HG03159 (cell line): ENCODE measurements around the gene HEY2.
"Not testable (repeated sequence)": the region's sequence is repeated elsewhere in the genome, so short reads cannot be mapped to it uniquely, and the experiment has no call there.

Experiments used
- ATAC-seq: cut with Tn5 transposase; IDR thresholded peaks from one replicate; pipeline ENCODE4 v1.9.1; 2021; ENCODE audit warnings: mild to moderate bottlenecking, moderate library complexity; ENCODE audit not compliant: unreplicated experiment

Gene HEY2

GRCh38 chr6:125793863-125794262 lies 44.4 kb downstream of the HEY2 start:
- ATAC-seq = no peak

GRCh38 chr6:125794342-125795137 lies 45.1 kb downstream of the HEY2 start:
- ATAC-seq = no peak

DNA sequence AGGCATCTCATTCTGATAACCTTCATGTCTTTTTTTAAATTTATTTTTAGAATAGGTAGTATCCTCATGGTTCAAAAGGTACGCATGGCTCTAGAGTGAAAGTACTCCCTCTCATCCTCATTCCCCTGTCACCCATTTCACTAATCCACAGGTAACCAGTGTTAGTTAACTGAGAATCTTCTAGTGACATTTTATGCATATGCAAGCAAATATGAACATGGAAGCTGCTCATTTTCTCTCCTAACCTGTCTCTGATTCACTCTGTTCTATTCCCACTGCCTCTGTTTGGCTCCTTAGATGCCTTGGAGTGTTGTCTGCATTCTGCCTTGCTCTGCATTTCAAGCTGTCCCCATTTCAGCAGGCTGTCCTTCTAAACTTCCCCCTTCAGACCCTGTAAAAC lies 45.9 kb downstream of the HEY2 start:
- ATAC-seq = no peak

DNA sequence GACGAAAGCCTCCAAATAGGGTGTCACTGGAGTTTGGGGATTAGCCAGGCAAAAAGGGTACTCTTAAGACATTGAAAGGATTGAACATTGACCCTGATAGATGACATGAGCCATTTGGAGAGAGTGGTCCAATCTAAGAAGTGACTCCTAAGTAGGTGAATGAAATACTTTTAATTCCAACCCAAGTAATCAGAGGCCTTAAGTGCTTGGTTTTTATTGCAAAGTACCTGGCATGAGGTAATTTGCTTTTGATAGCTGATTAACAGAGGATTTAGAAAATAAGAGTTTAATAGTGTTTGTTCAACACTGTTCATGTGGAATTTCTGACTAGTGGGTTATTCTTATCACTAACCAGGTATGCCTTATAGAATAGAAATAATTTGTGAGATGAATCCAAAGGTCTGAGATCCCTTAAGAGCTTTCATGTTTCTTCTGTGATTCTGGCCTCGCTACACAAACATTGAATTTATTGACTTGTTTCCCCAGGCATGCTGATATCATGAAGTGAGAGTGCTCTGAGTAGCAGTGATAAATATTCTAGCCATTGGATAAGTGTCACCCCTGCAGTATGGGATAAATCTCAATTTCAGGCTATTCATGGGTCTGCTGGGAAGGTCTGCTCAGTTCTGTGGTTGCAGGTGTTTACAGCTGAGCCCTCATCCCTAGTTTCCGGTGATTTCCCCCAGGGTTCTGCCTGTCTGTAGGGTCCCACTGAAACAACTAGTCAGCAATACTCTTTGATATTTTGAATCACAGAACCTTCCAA lies 47.9 kb downstream of the HEY2 start:
- no peak for ATAC-seq

- no peak for ATAC-seq
Observed at GRCh38 chr6:125797886-125798444, 48.5 kb downstream of the HEY2 start.

DNA sequence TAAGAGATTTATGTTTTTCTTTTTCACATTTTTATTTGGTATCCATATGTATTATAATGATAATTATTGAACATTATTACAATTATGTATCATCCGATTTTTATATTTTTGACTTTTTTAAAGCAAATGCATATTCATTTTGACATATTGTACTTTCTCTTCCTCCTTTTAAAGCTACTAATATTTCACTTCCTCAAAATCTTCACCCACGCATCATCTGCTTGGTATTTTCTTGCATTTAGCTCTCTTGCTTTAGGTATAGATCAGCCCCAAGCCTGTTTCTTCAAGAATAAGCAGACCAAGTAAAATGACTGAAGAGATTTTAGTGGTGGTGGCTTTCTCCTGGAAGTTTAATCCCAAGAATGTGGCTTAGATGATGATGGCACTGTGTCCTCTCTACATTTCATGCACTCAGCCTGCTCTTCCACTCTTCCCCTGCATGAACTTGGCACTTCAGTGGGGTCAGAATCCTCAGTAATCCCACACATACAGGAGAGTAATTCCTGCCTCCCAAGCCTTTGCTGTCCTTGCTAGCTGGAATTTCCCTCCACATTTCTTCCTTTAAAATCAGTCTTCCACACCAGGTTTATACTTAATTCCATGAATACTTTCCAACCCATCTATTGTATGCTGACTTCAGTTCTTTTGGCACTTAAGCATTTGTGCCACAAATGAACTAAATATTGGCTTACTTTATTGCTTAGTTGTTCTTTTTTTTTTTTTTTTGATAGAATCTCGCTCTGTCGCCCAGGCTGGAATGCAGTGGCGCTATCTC lies 49.5 kb downstream of the HEY2 start:
- ATAC-seq = peak; percentile 97

GRCh38 chr6:125802383-125802782 lies 53.0 kb downstream of the HEY2 start:
- ATAC-seq = no peak

DNA sequence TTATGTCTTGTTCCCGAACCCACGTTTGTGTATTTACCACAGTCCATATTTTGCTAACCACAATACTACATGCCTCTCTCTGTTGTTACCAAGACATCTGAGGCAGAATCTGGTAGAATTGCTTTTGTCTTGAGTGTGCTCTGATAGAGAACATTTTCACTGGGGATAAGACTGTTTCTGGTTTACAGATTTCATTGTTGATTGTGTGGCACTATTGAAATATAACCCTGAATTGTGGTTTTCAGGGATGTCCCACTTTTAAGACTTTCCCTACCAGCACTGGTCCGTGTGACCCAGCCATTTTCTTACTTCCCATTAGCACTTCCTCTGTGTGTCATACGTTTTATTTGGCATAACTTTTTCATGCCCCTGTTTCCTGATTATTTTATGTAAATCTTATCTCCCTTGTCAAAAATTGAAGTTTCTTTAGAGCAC lies 53.5 kb downstream of the HEY2 start:
- no peak for ATAC-seq

- peak; percentile 70 for ATAC-seq
Observed at GRCh38 chr6:125804264-125804663, 54.8 kb downstream of the HEY2 start.

GRCh38 chr6:125804866-125805425 lies 55.5 kb downstream of the HEY2 start:
- ATAC-seq = not testable (repeated sequence)

DNA sequence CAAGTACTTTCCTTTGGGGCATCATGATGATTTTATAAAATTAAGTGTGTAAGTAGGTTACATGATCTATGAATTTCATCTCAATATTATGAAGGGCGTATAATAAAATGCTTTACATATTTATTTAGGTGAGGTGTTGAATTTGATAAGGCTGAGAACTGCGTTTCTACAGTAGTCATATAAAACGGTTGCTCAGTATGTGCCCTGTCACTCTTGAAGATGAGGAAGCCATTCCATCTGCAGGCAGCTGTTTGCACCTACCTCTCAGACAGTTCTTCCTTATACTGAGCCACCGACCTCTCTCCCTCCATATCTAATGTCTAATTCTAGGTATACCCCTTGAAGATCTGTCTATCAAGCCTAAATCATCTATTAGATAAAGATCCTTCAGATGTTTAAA lies 57.4 kb downstream of the HEY2 start:
- ATAC-seq = no peak

DNA sequence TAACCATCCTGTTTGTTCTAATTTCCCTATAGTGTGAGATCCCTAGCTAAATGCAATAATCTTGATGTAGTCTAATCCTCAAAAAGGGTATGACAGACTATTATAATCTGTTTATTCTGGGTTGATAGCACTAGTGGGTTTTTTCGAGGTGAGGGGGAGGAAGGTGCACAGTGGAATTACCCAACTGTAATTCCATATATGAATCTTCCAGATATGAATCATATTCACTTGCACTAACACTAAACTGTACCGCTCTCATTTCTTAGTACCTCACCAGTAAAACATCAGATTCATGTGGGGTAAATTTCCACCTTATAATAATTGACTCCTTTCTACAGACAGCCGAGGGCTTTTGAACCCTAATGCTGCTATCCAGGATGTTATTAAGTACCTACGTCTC lies 57.9 kb downstream of the HEY2 start:
- ATAC-seq = peak; percentile 31

DNA sequence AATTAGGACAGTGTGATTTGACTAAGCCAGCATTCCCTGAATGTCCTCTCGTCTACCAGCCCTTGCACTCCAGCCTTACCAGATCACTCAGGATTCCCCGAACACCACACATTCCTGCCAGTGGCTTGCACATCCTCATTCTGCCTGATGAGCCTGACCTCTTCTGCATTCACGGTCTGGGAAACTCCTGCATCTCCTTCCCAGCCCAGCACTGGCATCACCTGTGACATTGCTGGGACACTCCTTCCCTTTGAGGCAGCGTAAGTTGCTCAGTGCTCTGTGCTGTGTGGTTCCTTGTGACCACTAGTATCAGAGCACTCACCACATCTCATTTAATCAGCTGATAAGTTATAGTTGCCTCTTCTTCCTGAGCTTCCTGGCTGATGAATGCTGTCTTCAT lies 58.6 kb downstream of the HEY2 start:
- ATAC-seq = no peak

DNA sequence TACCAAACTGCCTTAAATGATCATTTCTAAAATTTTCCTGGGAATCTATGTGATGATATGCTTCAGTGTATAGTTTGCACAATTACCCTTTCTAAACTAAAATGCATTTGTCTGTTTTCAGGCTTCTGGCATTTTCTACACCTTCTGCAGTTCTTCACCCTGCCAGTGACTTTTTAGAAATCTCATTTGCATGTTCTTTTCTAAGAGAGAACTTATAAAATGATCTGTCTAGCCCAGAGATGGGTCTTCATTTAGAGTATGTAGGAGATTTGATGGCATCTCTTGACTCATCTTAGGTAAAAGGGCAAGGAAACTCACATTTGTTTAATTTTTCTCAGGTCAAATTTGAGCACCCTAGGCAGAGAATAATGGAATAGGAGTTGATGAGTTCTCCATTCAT lies 59.2 kb downstream of the HEY2 start:
- ATAC-seq = no peak

- ATAC-seq = no peak
Observed at GRCh38 chr6:125809570-125810170, 60.2 kb downstream of the HEY2 start.

GRCh38 chr6:125810445-125810844 lies 61.0 kb downstream of the HEY2 start:
- ATAC-seq = no peak
